ENCODE data around the gene TBC1D1.

Gene TBC1D1

GRCh38 chr4:38082424-38083385 lies 191.8 kb downstream of the TBC1D1 start:
- DNase-seq (ENCODE audit: low spot score): no peak

GRCh38 chr4:38084877-38085711 lies 194.2 kb downstream of the TBC1D1 start:
- DNase-seq (ENCODE audit: low spot score): no peak

- DNase-seq (ENCODE audit: low spot score): no peak
These were observed 194.9 kb downstream of the TBC1D1 start for GRCh38 chr4:38085751-38086150.

GRCh38 chr4:38086151-38086848 lies 195.4 kb downstream of the TBC1D1 start:
- DNase-seq (ENCODE audit: low spot score): peak; percentile 11

- no peak for DNase-seq (ENCODE audit: low spot score)
These were observed 196.0 kb downstream of the TBC1D1 start for GRCh38 chr4:38086849-38087226.

GRCh38 chr4:38088321-38088720 lies 197.4 kb downstream of the TBC1D1 start:
- DNase-seq (ENCODE audit: low spot score): no peak

GRCh38 chr4:38089961-38090360 lies 199.1 kb downstream of the TBC1D1 start:
- no peak for DNase-seq (ENCODE audit: low spot score)

GRCh38 chr4:38090455-38091246 lies 199.8 kb downstream of the TBC1D1 start:
- no peak for DNase-seq (ENCODE audit: low spot score)

GRCh38 chr4:38091636-38092035 lies 200.8 kb downstream of the TBC1D1 start:
- no peak for DNase-seq (ENCODE audit: low spot score)

- no peak for DNase-seq (ENCODE audit: low spot score)
These were observed 201.8 kb downstream of the TBC1D1 start for GRCh38 chr4:38092701-38093100.

GRCh38 chr4:38094419-38094818 lies 203.5 kb downstream of the TBC1D1 start:
- no peak for DNase-seq (ENCODE audit: low spot score)

- no peak for DNase-seq (ENCODE audit: low spot score)
These were observed 204.8 kb downstream of the TBC1D1 start for GRCh38 chr4:38095691-38096090.

- no peak for DNase-seq (ENCODE audit: low spot score)
These were observed 206.9 kb downstream of the TBC1D1 start for GRCh38 chr4:38097818-38098217.

GRCh38 chr4:38099020-38099600 lies 208.2 kb downstream of the TBC1D1 start:
- DNase-seq (ENCODE audit: low spot score): no peak

GRCh38 chr4:38099908-38100407 lies 209.1 kb downstream of the TBC1D1 start:
- no peak for DNase-seq (ENCODE audit: low spot score)

- DNase-seq (ENCODE audit: low spot score): no peak
These were observed 209.8 kb downstream of the TBC1D1 start for GRCh38 chr4:38100474-38101255.

GRCh38 chr4:38101563-38101962 lies 210.7 kb downstream of the TBC1D1 start:
- DNase-seq (ENCODE audit: low spot score): no peak

GRCh38 chr4:38102957-38103588 lies 212.2 kb downstream of the TBC1D1 start:
- no peak for DNase-seq (ENCODE audit: low spot score)

GRCh38 chr4:38105475-38106220 lies 214.8 kb downstream of the TBC1D1 start:
- no peak for DNase-seq (ENCODE audit: low spot score)

Data from COLO829 (cell line).